Thyroid gland (tissue), 4 donors: ENCODE measurements around the gene ROS1.

Experiments
- POLR2A ChIP-seq, 2 donors: fragments of 450-650 bp; IDR thresholded peaks; one replicate each; pipeline ENCODE4 v1.6.1; 2017; ENCODE audit warnings: antibody characterized with exemption in 2 of 2, mild to moderate bottlenecking in 2 of 2, moderate library complexity in 1 of 2
- TF ChIP-seq, protein P1 (sequence below), 6 experiments: fragments of 200-600 bp in 3 of 6; fragments of 450-650 bp in 3 of 6; sonication (generic) in 3 of 6; IDR thresholded peaks; one replicate each; pipeline ENCODE4 v1.5.1; 2016 to 2019; ENCODE audit warnings: antibody characterized with exemption in 6 of 6, mild to moderate bottlenecking in 2 of 6, inconsistent platforms in 1 of 6, moderate library complexity in 1 of 6

DNA sequence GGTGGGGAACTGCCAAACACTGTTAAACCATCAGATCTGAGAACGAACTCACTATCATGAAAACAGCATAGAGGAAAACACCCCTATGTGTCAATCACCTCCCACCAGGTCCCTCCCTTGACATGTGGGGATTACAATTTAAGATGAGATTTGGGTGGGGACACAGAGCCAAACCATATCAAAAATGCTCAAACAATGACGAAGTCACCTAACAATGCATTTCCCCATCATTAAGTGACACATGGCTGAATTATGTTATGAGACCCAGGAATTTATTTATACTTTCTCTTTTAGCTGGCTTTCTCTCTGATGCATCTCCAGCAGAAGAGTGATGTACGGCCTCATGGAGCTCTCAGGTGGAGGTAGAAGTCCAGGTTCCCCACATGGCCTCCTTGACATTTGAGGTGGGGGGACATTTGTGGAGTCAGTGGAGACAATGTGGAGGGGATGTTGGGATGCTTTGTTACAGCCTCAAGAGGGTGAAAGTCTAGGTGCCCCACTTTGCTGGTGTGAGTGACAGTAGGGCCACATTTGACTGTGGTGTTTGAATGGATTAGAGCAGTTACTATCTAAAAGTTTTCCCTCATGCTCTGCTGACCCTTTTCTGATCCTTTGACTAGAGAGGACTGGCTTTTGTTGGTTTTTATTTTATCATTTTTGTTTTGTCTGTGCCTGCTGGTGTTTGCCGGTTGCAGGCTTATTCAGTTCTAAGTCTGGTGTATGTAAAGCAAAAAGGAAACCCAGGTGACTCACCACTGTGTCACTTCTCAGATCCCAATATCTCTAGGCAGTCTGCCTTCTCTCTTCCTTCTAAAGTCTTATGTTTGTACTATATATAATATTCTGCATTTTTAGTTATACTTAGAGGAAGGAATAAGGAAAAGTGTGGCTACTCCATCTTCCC, 38.3 kb upstream of the ROS1 start:
- TF ChIP-seq, protein P1, sequence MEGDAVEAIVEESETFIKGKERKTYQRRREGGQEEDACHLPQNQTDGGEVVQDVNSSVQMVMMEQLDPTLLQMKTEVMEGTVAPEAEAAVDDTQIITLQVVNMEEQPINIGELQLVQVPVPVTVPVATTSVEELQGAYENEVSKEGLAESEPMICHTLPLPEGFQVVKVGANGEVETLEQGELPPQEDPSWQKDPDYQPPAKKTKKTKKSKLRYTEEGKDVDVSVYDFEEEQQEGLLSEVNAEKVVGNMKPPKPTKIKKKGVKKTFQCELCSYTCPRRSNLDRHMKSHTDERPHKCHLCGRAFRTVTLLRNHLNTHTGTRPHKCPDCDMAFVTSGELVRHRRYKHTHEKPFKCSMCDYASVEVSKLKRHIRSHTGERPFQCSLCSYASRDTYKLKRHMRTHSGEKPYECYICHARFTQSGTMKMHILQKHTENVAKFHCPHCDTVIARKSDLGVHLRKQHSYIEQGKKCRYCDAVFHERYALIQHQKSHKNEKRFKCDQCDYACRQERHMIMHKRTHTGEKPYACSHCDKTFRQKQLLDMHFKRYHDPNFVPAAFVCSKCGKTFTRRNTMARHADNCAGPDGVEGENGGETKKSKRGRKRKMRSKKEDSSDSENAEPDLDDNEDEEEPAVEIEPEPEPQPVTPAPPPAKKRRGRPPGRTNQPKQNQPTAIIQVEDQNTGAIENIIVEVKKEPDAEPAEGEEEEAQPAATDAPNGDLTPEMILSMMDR (IDR thresholded peaks at IDR 0.05): no peak
- no peak for TF ChIP-seq POLR2A (IDR thresholded peaks at IDR 0.05)
